ENCODE data around the gene ACSM4. TPM values are rescaled to one million over a fixed set of nuclear protein-coding genes. Genes with fewer than 3 reads are reported as not detected.

Gene ACSM4
- polyA plus RNA-seq, 1 donor (not counting 4 experiments of a cell fraction or from before 2014, with no cell fraction given), result not detected

DNA sequence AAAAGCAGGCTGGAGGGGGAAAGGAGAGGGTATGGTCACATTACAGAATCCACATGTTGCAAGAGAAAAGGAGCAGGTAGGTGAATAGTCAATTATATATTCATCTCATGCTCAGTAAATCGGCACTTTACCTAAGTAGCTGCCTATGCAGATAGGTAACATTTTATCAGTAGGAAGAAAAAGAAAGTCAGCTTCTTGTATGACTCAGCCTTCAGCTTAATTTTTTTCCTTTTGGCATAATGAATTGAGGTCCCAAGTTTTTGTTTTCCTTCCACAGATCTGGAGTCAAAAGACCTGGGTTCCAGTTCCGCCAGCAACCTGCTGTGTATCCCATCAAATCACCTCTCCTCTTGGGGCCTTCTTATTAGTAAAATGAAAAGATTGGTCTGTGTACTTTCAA, 6.0 kb upstream of the ACSM4 start:
- Histone ChIP-seq H3K9me3 (ENCODE audit: control insufficient read depth, low read depth, low read length) (no peaks in the 10 kb centered on the region), H3K9me1 (ENCODE audit: control insufficient read depth, extremely low read depth, insufficient read depth, low read length) (no peaks in the 10 kb centered on the region), H4K20me1 (ENCODE audit: control insufficient read depth, extremely low read depth, insufficient read depth, low read length) (no peaks in the 10 kb centered on the region), H3K9ac (ENCODE audit: control insufficient read depth, extremely low read depth, insufficient read depth, low read length) (no peak overlapping the region), H3K79me2 (ENCODE audit: control insufficient read depth, insufficient read depth, low read length) (no peaks in the 10 kb centered on the region), H3K4me1 (ENCODE audit: control insufficient read depth, extremely low read depth, insufficient read depth, low read length) (no peaks in the 10 kb centered on the region), H3K4me2 (ENCODE audit: control insufficient read depth, extremely low read depth, insufficient read depth, low read depth, low read length) (no peak overlapping the region), H3K36me3 (ENCODE audit: control insufficient read depth in 2 of 2, extremely low read depth in 1 of 2, insufficient read depth in 2 of 2, low read length in 2 of 2) (no peaks in the 10 kb centered on the region), H3K27me3 (ENCODE audit: control insufficient read depth, extremely low read depth, insufficient read depth, low read length) (no peaks in the 10 kb centered on the region), H2AFZ (ENCODE audit: control insufficient read depth, low read length) (no peak overlapping the region), H3K27ac (ENCODE audit: control insufficient read depth, insufficient read depth, low read length) (no peak overlapping the region), H3K4me3 (ENCODE audit: control insufficient read depth in 2 of 3, extremely low read depth in 1 of 3, insufficient read depth in 2 of 3, low read depth in 1 of 3, low read length in 3 of 3) (no peak overlapping the region)
- no peak for DNase-seq (ENCODE audit: low read depth, low spot score)
- dilution Hi-C loops (cut with MboI; ENCODE audit: extremely low pct_ligation_motif_present, low sequenced_read_pairs), result no loop called here
- TF ChIP-seq, protein P1, sequence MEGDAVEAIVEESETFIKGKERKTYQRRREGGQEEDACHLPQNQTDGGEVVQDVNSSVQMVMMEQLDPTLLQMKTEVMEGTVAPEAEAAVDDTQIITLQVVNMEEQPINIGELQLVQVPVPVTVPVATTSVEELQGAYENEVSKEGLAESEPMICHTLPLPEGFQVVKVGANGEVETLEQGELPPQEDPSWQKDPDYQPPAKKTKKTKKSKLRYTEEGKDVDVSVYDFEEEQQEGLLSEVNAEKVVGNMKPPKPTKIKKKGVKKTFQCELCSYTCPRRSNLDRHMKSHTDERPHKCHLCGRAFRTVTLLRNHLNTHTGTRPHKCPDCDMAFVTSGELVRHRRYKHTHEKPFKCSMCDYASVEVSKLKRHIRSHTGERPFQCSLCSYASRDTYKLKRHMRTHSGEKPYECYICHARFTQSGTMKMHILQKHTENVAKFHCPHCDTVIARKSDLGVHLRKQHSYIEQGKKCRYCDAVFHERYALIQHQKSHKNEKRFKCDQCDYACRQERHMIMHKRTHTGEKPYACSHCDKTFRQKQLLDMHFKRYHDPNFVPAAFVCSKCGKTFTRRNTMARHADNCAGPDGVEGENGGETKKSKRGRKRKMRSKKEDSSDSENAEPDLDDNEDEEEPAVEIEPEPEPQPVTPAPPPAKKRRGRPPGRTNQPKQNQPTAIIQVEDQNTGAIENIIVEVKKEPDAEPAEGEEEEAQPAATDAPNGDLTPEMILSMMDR (optimal IDR thresholded peaks at IDR 0.05 in 1 of 3, IDR thresholded peaks at IDR 0.05 in 1 of 3, conservative IDR thresholded peaks at IDR 0.05 in 1 of 3; ENCODE audit: extremely low read depth in 1 of 3, insufficient read depth in 2 of 3, low read length in 3 of 3), result no peak
- no peak for TF ChIP-seq EZH2 (IDR thresholded peaks at IDR 0.05; ENCODE audit: low read length)
- no peak for FAIRE-seq

DNA sequence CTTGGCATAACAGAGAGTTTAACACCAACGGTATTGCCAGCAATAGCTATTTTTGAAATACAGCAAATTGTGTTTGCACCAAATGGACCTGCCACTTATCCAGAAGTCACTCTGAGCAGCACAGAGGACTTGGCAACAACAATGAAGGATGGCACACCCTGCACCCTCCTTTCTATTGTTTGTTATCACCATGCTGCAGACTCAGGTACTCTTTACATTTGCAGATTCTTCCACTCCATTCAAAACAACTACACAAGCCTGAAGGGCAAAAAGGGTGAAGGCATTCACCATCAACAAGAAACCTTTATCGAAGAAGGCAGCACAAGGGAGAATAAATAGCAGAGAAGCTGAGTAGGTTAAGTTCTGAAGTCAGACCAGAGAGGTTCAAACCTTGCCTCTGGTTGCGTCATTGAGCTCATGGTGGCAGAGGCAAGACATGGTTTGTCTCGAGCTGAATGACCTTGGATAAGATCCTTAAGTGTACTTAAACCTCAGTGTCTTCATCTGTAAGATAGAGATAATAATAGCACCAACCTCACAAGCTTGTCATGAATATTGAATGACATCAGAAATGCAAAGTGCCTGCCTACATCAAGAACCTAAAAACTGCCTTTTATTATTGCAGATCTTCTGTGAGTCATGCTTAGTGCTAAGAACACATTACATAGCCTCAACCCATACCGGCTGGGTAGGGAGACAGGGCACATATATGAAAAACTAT, 1.4 kb upstream of the ACSM4 start:
- no peaks in the 10 kb centered on the region for H4K20me1 ChIP-seq (ENCODE audit: control insufficient read depth, extremely low read depth, insufficient read depth, low read length)
- H3K4me2 ChIP-seq (ENCODE audit: control insufficient read depth, extremely low read depth, insufficient read depth, low read depth, low read length), result no peak overlapping the region
- TF ChIP-seq, protein P1 (optimal IDR thresholded peaks at IDR 0.05 in 1 of 3, IDR thresholded peaks at IDR 0.05 in 1 of 3, conservative IDR thresholded peaks at IDR 0.05 in 1 of 3; ENCODE audit: extremely low read depth in 1 of 3, insufficient read depth in 2 of 3, low read length in 3 of 3), result no peak
- no peak for TF ChIP-seq EZH2 (IDR thresholded peaks at IDR 0.05; ENCODE audit: low read length)
- H3K36me3 ChIP-seq (ENCODE audit: control insufficient read depth in 2 of 2, extremely low read depth in 1 of 2, insufficient read depth in 2 of 2, low read length in 2 of 2), result no peaks in the 10 kb centered on the region
- no peak for DNase-seq (ENCODE audit: low read depth, low spot score)
- H3K79me2 ChIP-seq (ENCODE audit: control insufficient read depth, insufficient read depth, low read length), result no peaks in the 10 kb centered on the region
- H2AFZ ChIP-seq (ENCODE audit: control insufficient read depth, low read length), result no peak overlapping the region
- dilution Hi-C loops (cut with MboI; ENCODE audit: extremely low pct_ligation_motif_present, low sequenced_read_pairs), result no loop called here
- no peak overlapping the region for H3K9ac ChIP-seq (ENCODE audit: control insufficient read depth, extremely low read depth, insufficient read depth, low read length)
- H3K9me3 ChIP-seq (ENCODE audit: control insufficient read depth, low read depth, low read length), result no peaks in the 10 kb centered on the region
- H3K27me3 ChIP-seq (ENCODE audit: control insufficient read depth, extremely low read depth, insufficient read depth, low read length), result no peaks in the 10 kb centered on the region
- H3K27ac ChIP-seq (ENCODE audit: control insufficient read depth, insufficient read depth, low read length), result no peak overlapping the region
- no peaks in the 10 kb centered on the region for H3K4me1 ChIP-seq (ENCODE audit: control insufficient read depth, extremely low read depth, insufficient read depth, low read length)
- FAIRE-seq, result no peak
- H3K9me1 ChIP-seq (ENCODE audit: control insufficient read depth, extremely low read depth, insufficient read depth, low read length), result no peaks in the 10 kb centered on the region
- H3K4me3 ChIP-seq (ENCODE audit: control insufficient read depth in 2 of 3, extremely low read depth in 1 of 3, insufficient read depth in 2 of 3, low read depth in 1 of 3, low read length in 3 of 3), result no peak overlapping the region

All from keratinocyte (primary cell).